ENCODE data around the gene PAGR1. TPM values are rescaled to one million over a fixed set of nuclear protein-coding genes. Genes with fewer than 3 reads are reported as not detected.

The PAGR1 gene
- total RNA-seq, 1 donor from 2014 or later: 53.9 TPM

DNA sequence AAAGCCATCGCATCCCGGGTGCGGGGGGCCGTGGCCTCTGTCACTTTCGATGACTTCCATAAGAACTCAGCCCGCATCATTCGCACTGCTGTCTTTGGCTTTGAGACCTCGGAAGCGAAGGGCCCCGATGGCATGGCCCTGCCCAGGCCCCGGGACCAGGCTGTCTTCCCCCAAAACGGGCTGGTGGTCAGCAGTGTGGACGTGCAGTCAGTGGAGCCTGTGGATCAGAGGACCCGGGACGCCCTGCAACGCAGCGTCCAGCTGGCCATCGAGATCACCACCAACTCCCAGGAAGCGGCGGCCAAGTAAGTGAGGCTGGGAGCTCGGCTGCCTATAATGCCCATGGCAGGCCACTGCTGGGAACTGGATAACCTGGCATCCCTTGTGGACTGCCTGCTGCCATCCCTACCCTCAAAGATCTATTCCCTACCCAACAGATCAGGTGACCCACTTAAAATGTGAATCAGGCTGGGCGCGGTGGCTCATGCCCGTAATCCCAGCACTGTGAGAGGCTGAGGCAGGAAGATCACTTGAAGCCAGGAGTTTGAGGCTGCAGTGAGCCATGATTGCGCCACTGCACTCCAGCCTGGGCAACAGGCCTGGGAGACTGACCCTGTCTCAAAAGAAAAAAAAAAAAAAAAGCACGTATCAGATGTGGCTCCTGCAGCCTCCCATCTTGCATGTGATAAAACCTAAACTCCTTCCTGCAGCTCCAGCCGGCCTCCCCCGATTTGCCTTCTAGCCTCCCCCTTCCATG, 28.8 kb downstream of the PAGR1 start:
- Histone ChIP-seq H3K36me3 (ENCODE audit: control insufficient read depth, insufficient read depth, low read length) (peaks cover 4% of the 10 kb centered on the region), H3K4me3 (ENCODE audit: low read depth, low read length) (no peak overlapping the region), H3K27me3 (ENCODE audit: control insufficient read depth, insufficient read depth, low read length) (no peaks in the 10 kb centered on the region)
- no peak for TF ChIP-seq CTCF (IDR thresholded peaks at IDR 0.05; ENCODE audit: insufficient read depth, low read length, poor library complexity, severe bottlenecking)
- DNase-seq (ENCODE audit: low read depth): no peak

- no peak overlapping the region for H3K4me3 ChIP-seq (ENCODE audit: low read depth, low read length)
- TF ChIP-seq CTCF (IDR thresholded peaks at IDR 0.05; ENCODE audit: insufficient read depth, low read length, poor library complexity, severe bottlenecking): no peak
- no peak for DNase-seq (ENCODE audit: low read depth)
- H3K36me3 ChIP-seq (ENCODE audit: control insufficient read depth, insufficient read depth, low read length): peaks cover 4% of the 10 kb centered on the region
- no peaks in the 10 kb centered on the region for H3K27me3 ChIP-seq (ENCODE audit: control insufficient read depth, insufficient read depth, low read length)
Measured at GRCh38 chr16:29845656-29846055, 29.7 kb downstream of the PAGR1 start.

- DNase-seq (ENCODE audit: low read depth): no peak
- peak; percentile 93 for TF ChIP-seq CTCF (IDR thresholded peaks at IDR 0.05; ENCODE audit: insufficient read depth, low read length, poor library complexity, severe bottlenecking)
- H3K36me3 ChIP-seq (ENCODE audit: control insufficient read depth, insufficient read depth, low read length): no peaks in the 10 kb centered on the region
- no peaks in the 10 kb centered on the region for H3K27me3 ChIP-seq (ENCODE audit: control insufficient read depth, insufficient read depth, low read length)
- no peak overlapping the region for H3K4me3 ChIP-seq (ENCODE audit: low read depth, low read length)
Measured at GRCh38 chr16:29848420-29849297, 32.7 kb downstream of the PAGR1 start.

DNA sequence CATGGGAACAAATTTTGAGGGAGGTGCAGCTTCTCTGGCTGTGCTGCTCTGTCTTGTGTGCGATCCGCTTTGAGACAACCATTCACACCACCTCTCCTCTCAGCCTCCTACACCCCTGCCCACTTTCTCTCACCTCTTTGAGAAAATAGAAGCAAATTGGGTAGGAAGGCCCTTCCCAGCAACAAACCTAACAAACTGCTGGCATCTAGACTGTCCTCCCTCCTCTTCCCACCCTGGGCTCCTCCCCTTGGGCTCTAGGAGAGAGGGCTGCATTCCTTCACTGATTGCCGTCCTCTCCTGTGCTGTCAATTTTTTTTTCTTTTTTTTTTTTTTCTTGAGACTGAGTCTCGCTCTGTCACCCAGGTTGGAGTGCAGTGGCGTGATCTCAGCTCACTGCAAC, 33.6 kb downstream of the PAGR1 start:
- no peak for DNase-seq (ENCODE audit: low read depth)
- Histone ChIP-seq H3K4me3 (ENCODE audit: low read depth, low read length) (no peak overlapping the region), H3K36me3 (ENCODE audit: control insufficient read depth, insufficient read depth, low read length) (no peaks in the 10 kb centered on the region), H3K27me3 (ENCODE audit: control insufficient read depth, insufficient read depth, low read length) (no peaks in the 10 kb centered on the region)
- TF ChIP-seq CTCF (IDR thresholded peaks at IDR 0.05; ENCODE audit: insufficient read depth, low read length, poor library complexity, severe bottlenecking): no peak

DNA sequence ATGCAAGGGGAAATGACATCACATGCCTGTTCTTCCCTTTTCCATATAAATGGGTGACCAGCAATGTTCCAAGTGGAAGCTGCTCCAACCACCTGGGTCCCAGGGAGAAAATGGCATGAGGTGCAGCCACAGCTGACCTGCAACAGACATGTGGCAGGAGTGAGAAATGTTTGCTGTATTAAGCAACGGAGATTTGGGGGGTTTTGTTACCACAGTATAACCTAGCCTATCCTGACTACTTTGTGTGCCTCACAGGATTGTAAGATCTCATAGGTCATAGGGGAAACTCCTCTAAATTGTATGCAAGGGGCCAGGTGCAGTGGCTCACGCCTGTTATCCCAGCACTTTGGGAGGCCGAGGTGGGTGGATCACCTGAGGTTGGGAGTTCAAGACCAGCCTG, 35.0 kb downstream of the PAGR1 start:
- no peak for DNase-seq (ENCODE audit: low read depth)
- TF ChIP-seq CTCF (IDR thresholded peaks at IDR 0.05; ENCODE audit: insufficient read depth, low read length, poor library complexity, severe bottlenecking): no peak
- no peaks in the 10 kb centered on the region for H3K36me3 ChIP-seq (ENCODE audit: control insufficient read depth, insufficient read depth, low read length)
- no peaks in the 10 kb centered on the region for H3K27me3 ChIP-seq (ENCODE audit: control insufficient read depth, insufficient read depth, low read length)
- H3K4me3 ChIP-seq (ENCODE audit: low read depth, low read length): no peak overlapping the region

Measured in kidney epithelial cell (primary cell).